Stomach smooth muscle (tissue), 2 donors: ENCODE measurements around the gene THOP1.
A peak's percentile ranks its signal among the peaks of the same experiment; 100 is the strongest.

Experiments
- H3K27ac ChIP-seq: one replicate; pipeline ENCODE4 v1.7.0; 2013; ENCODE audit warnings: mild to moderate bottlenecking, low read length, inconsistent platforms
- H3K27me3 ChIP-seq, 2 donors: one replicate each; pipeline ENCODE4 v1.7.0; 2013; ENCODE audit warnings: low read length in 2 of 2; ENCODE audit not compliant: insufficient read depth in 2 of 2, control insufficient read depth in 1 of 2
- H3K36me3 ChIP-seq, 2 donors: one replicate each; pipeline ENCODE4 v1.7.0; 2013; ENCODE audit warnings: low read length in 2 of 2; ENCODE audit not compliant: control insufficient read depth in 2 of 2, insufficient read depth in 2 of 2
- H3K4me1 ChIP-seq: one replicate; pipeline ENCODE4 v1.7.0; 2013; ENCODE audit warnings: low read length; ENCODE audit not compliant: control insufficient read depth, insufficient read depth
- H3K4me3 ChIP-seq, 2 donors: one replicate each; pipeline ENCODE4 v1.7.0; 2013; ENCODE audit warnings: low read length in 2 of 2
- H3K9ac ChIP-seq, 2 donors: one replicate each; pipeline ENCODE4 v1.7.0; 2013; ENCODE audit warnings: low read length in 2 of 2, mild to moderate bottlenecking in 1 of 2
- H3K9me3 ChIP-seq, 2 donors: one replicate each; pipeline ENCODE4 v1.7.0; 2013; ENCODE audit warnings: low read length in 2 of 2; ENCODE audit not compliant: control insufficient read depth in 2 of 2
- donor health status: healthy.
- donor health status: Pancreatic carcinoma.

Gene THOP1

DNA sequence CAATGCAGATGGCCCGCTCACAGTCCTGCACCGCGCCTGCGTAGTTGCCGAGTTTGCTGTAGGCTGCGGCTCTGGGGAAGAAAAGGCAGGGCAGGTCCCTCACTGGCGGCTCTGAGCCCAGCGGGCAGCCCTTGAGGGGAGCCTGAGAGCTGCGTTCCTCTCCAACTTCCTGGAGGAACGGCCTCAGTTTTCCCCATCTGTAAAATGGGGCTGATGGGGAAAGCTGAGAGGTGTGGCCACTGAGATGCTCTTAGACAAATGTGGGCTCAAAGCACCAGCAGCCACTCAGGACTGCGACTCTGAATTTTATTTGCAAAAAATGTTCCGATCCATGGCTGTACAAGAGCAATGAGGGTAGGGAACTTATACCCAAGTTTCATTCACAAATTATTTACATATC lies 21.6 kb upstream of the THOP1 start:
- no peak overlapping the region for H3K4me3 ChIP-seq
- H3K9me3 ChIP-seq = no peaks in the 10 kb centered on the region
- H3K27me3 ChIP-seq = no peaks in the 10 kb centered on the region
- peaks cover 2% of the 10 kb centered on the region for H3K4me1 ChIP-seq
- peaks cover 49 to 58% of the 10 kb centered on the region in 2 donors for H3K36me3 ChIP-seq
- H3K27ac ChIP-seq = no peak overlapping the region
- no peak overlapping the region for H3K9ac ChIP-seq

DNA sequence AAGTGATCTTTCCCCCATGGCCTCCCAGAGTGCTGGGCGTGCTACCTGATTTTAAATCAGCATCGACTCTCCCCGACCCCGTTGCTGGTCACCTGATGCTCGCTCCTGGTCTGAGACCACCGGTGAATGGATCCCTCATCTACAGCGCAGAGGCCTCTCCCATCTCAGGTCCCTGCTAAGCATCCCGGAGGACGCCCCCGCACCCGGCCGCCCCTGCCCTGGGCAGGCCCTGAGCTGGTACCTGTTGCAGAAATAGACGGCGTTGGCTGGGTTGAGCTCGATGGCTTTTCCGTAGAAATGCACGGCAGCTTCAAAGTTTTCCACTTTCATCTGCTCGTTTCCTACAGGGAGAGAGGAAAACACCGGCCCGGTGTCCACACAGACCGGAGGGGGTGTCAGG lies 20.4 kb upstream of the THOP1 start:
- Histone ChIP-seq H3K4me1 (peaks cover 7% of the 10 kb centered on the region), H3K27me3 (no peaks in the 10 kb centered on the region), H3K27ac (no peak overlapping the region), H3K36me3 (peaks cover 42 to 55% of the 10 kb centered on the region in 2 donors), H3K9me3 (no peaks in the 10 kb centered on the region), H3K9ac (no peak overlapping the region), H3K4me3 (no peak overlapping the region)

DNA sequence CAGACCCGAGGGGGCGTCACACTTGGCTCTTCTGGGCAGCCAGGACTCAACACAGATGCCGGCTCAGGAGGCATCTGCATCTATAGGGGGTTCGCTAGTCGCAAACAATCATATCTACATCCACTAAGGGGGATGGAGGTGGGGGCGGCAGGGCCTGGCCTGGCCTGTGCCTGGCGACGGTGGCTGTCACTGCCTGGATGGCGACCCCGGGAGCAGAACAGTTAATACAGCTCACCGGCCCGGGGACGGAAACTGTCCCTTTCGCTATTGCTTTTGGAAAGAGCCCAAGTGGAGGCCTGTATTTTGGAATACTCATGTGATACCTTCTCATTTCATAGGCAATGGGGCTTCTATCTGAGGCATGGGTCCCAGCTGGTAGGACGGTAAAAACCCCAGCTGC lies 19.9 kb upstream of the THOP1 start:
- H3K9ac ChIP-seq = no peak overlapping the region
- peaks cover 41 to 55% of the 10 kb centered on the region in 2 donors for H3K36me3 ChIP-seq
- no peak overlapping the region for H3K4me3 ChIP-seq
- no peaks in the 10 kb centered on the region for H3K9me3 ChIP-seq
- no peaks in the 10 kb centered on the region for H3K27me3 ChIP-seq
- no peak overlapping the region for H3K27ac ChIP-seq
- H3K4me1 ChIP-seq = peaks cover 12% of the 10 kb centered on the region

DNA sequence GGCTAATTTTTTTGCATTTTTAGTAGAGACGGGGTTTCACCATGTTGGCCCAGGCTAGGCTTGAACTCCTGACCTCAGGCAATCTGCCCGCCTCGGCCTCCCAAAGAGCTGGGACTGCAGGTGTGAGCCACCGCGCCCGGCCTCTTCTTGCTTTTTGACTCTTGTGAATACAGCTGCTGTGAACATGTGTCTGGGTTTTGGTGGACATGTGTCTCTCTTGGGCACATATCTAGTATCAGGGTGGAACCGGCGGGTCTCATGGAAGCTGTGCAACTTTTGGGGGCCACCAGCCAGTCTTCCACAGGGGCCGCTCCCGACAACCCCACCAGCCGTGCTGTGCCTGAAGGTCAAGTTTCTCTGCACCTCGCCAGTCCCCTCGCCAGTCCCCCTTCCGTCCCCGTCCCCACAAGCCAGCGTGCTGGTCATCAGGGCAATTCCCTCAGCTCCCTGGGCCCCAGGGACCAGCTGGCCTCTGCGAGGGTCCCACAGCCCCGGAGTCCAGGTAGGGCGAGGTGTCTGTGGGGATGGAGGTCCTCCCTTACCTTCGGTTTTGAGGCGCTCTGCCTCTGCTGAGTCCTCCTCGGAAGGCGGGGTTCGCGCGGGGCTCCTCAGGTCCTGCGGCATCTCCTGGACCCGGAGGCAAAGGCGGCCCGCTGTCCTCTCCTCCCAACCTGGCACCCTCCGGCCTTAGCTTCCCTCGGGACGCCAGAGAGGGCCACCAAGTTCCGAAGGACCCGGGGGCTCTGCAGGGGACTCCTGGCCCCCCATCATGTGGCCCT lies 18.5 kb upstream of the THOP1 start:
- H3K9ac ChIP-seq = no peak overlapping the region
- no peak overlapping the region for H3K4me3 ChIP-seq
- H3K27me3 ChIP-seq = no peaks in the 10 kb centered on the region
- peaks cover 21% of the 10 kb centered on the region for H3K4me1 ChIP-seq
- H3K9me3 ChIP-seq = no peaks in the 10 kb centered on the region
- no peak overlapping the region for H3K27ac ChIP-seq
- H3K36me3 ChIP-seq = peaks cover 38 to 49% of the 10 kb centered on the region in 2 donors

DNA sequence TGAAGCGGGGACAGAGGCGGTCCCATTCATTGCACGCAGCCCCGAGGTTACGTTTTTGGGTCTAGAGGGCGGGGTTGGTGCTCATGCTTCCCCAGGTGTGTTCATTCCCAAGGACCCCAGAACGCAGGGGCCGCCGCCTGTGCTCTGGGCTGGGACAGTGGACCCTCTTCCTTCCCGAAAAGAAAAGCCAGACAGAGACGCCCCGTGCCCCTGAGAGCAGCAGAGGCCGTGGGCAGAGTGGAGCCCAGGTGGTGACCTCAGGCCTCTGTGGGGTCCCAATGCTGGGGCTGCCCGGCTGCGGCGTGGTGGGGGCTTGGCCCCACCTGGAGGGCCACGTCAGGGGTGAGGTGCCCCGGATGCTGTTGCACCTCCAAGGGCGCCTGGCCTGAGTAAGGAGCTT lies 17.6 kb upstream of the THOP1 start:
- Histone ChIP-seq H3K9me3 (no peaks in the 10 kb centered on the region), H3K27me3 (no peaks in the 10 kb centered on the region), H3K27ac (no peak overlapping the region), H3K9ac (no peak overlapping the region), H3K4me1 (peaks cover 25% of the 10 kb centered on the region), H3K4me3 (no peak overlapping the region), H3K36me3 (peaks cover 28 to 44% of the 10 kb centered on the region in 2 donors)

DNA sequence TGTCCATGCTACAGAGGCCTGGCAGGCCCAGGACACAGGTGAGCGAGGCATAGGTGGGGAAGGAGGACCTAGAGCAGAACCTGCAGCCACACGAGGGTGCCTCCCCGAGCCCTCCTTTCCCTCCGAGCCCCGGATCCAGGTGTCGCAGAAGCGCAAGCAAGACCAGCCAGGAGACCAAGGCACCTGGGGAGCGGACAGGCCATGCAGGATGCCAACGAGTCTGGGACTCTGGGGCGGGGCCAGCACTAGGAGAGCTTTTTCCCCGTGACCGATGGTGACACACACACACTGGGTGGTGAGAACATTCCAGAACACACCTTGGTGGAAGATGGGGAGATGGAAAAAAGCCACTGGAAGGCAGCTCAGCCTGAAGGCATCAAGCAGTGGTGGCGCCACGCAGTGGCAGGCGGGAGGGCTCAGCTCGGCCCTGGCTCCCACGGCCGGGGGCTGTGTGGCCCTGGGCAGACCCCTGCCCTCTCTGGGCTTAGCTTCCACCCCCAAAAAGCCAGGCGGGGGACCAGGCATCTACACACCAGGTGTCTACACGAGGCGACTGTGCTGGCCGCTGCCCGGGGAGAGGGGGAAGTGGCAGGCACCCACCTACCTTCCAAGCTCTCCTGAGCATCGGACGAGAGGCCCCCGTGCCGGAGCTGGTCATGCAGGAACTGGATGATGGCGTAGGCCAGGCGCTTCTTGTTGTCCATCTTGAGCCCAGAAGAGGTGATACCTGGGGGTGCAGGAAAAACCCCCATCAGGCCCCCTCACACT lies 16.8 kb upstream of the THOP1 start:
- H3K9me3 ChIP-seq = no peaks in the 10 kb centered on the region
- no peak overlapping the region for H3K9ac ChIP-seq
- peaks cover 25% of the 10 kb centered on the region for H3K4me1 ChIP-seq
- H3K27ac ChIP-seq = no peak overlapping the region
- no peaks in the 10 kb centered on the region for H3K27me3 ChIP-seq
- H3K36me3 ChIP-seq = peaks cover 26 to 36% of the 10 kb centered on the region in 2 donors
- no peak overlapping the region for H3K4me3 ChIP-seq

DNA sequence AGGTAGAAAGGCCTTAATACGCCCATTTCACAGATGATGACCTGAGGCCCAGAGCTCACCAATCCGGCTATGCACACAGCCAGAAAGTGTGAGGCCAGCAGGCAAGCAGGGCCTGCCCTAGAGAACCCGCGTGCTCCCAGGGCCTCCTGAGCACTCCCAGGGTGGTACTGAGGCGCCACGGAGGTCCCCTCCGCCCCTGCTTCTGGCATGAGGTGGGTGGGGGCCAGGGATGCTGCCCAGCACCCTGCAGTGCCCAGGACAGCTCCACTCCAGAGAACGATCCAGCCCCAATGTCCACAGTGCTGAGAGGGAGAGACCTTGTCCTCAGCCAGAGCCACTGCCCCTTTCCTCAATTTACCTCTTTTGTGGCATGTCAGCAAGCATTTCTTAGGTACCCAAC lies 16.1 kb upstream of the THOP1 start:
- Histone ChIP-seq H3K9ac (no peak overlapping the region), H3K27me3 (no peaks in the 10 kb centered on the region), H3K27ac (peak overlapping the region; percentile 49), H3K4me3 (no peak overlapping the region), H3K4me1 (peaks cover 25% of the 10 kb centered on the region), H3K9me3 (no peaks in the 10 kb centered on the region), H3K36me3 (peaks cover 21 to 30% of the 10 kb centered on the region in 2 donors)

DNA sequence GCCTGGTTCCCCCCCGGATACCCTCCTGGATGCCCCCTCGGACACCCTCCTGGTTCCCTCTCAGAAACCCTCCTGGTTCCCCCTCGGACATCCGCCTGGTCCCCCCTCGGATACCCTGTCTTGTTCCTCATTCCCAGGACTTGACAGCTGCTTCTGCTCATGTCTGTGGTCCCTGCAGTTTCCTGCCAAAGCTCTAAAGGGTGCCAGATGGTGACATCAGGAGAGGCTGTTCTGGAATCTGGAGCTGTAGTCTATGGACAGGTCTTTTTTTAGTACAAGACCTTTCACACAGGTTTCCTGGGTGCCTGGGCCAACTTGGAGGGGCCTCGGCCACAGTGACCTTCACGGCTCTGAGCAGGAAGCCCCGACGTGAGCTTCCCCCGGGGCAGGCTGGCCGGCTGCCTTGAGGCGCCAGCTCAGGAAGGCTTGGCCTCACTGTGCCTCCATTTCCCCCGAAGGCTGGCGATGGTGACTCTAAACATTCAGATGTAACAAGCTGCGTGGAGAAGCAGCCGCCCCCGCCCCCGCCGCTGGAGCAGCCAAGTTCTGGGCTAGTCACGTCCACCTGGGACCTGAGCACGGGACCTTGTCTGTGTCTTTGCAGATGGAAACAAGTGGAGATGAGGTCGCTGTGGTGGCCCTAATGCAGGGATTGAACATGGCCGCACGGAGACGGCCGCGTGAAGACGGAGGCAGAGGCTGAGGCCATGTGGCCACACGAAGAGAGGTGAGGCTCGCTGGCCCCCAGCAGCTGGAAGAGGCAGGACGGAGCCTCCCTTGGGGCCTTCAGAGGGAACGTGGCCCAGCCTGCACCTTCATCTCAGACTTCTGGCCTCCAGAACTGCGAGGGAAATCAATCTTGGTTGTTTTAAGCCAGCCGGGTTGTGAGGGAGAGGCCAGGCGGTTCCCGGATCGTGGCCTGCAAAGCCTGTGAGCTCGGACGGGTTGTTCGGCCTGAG lies 15.0 kb upstream of the THOP1 start:
- H3K36me3 ChIP-seq = peaks cover 10 to 23% of the 10 kb centered on the region in 2 donors
- H3K4me1 ChIP-seq = peaks cover 34% of the 10 kb centered on the region
- H3K9ac ChIP-seq = no peak overlapping the region
- no peaks in the 10 kb centered on the region for H3K27me3 ChIP-seq
- no peaks in the 10 kb centered on the region for H3K9me3 ChIP-seq
- peak overlapping the region; percentile 49 for H3K27ac ChIP-seq
- H3K4me3 ChIP-seq = peak overlapping the region in 1 of 2 donors; percentile 8

DNA sequence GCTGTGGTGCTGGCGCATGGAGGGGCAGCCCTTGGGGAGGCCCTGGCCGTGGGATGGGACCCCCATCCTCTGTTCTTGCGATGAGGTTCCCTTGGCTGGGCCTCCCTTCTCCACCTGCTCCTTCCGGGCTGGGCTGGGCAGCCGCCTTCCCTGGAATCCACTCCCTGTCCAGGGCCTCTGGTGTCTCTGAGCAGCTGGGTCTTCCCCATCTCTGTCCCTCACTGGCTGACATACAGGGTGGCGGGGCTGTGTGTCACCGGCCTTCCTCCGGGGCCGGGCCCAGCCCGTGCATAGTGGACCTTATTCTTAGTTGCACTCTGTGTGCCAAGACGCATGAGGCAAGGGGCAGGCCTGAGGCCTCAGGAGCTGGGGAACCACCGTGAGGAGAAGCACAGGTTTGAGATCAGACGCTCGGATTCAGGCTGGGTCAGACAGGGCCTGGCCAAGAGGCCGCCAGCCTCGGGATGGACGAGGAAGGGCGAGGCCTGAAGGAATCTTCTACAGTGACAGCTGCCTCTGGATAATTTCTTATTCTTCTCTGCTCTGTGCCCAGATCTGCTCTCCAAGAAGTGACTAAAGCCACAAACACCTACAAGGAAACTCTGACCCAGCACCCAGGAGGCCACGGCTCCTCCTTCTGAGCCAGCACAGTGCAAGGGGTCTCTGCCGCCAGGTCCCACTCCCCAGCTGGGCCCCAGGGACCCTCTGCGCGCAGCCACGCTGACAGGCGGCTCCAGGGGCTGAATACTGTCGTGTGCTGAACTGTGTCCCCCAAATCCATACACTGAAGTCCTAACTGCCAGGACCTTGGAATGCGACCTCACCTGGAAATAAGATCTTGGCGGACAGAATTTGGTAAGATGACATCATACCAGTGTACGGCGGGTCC lies 13.3 kb upstream of the THOP1 start:
- Histone ChIP-seq H3K4me3 (no peak overlapping the region), H3K36me3 (peaks cover 1 to 12% of the 10 kb centered on the region in 2 donors), H3K27ac (peak overlapping the region; percentile 2), H3K4me1 (peaks cover 35% of the 10 kb centered on the region), H3K9ac (peak overlapping the region in 1 of 2 donors; percentile 13), H3K9me3 (no peaks in the 10 kb centered on the region), H3K27me3 (no peaks in the 10 kb centered on the region)
